Measurements from ENCODE around the gene FGF11. TPM values are rescaled to one million over a fixed set of nuclear protein-coding genes. Genes with fewer than 3 reads are reported as not detected.

Gene FGF11
- total and polyA plus RNA-seq, 2 of the 13 experiments (the other 11 are each of a cell fraction or from before 2014, with no cell fraction given), result 0.20 to 7.6 TPM

- TF ChIP-seq, protein P1, sequence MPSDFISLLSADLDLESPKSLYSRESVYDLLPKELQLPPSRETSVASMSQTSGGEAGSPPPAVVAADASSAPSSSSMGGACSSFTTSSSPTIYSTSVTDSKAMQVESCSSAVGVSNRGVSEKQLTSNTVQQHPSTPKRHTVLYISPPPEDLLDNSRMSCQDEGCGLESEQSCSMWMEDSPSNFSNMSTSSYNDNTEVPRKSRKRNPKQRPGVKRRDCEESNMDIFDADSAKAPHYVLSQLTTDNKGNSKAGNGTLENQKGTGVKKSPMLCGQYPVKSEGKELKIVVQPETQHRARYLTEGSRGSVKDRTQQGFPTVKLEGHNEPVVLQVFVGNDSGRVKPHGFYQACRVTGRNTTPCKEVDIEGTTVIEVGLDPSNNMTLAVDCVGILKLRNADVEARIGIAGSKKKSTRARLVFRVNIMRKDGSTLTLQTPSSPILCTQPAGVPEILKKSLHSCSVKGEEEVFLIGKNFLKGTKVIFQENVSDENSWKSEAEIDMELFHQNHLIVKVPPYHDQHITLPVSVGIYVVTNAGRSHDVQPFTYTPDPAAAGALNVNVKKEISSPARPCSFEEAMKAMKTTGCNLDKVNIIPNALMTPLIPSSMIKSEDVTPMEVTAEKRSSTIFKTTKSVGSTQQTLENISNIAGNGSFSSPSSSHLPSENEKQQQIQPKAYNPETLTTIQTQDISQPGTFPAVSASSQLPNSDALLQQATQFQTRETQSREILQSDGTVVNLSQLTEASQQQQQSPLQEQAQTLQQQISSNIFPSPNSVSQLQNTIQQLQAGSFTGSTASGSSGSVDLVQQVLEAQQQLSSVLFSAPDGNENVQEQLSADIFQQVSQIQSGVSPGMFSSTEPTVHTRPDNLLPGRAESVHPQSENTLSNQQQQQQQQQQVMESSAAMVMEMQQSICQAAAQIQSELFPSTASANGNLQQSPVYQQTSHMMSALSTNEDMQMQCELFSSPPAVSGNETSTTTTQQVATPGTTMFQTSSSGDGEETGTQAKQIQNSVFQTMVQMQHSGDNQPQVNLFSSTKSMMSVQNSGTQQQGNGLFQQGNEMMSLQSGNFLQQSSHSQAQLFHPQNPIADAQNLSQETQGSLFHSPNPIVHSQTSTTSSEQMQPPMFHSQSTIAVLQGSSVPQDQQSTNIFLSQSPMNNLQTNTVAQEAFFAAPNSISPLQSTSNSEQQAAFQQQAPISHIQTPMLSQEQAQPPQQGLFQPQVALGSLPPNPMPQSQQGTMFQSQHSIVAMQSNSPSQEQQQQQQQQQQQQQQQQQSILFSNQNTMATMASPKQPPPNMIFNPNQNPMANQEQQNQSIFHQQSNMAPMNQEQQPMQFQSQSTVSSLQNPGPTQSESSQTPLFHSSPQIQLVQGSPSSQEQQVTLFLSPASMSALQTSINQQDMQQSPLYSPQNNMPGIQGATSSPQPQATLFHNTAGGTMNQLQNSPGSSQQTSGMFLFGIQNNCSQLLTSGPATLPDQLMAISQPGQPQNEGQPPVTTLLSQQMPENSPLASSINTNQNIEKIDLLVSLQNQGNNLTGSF (CRISPR knock-in tag; IDR thresholded peaks at IDR 0.05), result peak; percentile 92; the same call in 1 of the 2 replicates
- no peak for TF ChIP-seq ZNF839 (CRISPR knock-in tag; IDR thresholded peaks at IDR 0.05; ENCODE audit: borderline replicate concordance)
- TF ChIP-seq ZNF790 (CRISPR knock-in tag; IDR thresholded peaks at IDR 0.05; ENCODE audit: borderline replicate concordance), result 0 out of 2 replicates have a peak, but pooled peaks have one; percentile 29
- TF ChIP-seq, protein P2, sequence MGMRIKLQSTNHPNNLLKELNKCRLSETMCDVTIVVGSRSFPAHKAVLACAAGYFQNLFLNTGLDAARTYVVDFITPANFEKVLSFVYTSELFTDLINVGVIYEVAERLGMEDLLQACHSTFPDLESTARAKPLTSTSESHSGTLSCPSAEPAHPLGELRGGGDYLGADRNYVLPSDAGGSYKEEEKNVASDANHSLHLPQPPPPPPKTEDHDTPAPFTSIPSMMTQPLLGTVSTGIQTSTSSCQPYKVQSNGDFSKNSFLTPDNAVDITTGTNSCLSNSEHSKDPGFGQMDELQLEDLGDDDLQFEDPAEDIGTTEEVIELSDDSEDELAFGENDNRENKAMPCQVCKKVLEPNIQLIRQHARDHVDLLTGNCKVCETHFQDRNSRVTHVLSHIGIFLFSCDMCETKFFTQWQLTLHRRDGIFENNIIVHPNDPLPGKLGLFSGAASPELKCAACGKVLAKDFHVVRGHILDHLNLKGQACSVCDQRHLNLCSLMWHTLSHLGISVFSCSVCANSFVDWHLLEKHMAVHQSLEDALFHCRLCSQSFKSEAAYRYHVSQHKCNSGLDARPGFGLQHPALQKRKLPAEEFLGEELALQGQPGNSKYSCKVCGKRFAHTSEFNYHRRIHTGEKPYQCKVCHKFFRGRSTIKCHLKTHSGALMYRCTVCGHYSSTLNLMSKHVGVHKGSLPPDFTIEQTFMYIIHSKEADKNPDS (CRISPR knock-in tag; IDR thresholded peaks at IDR 0.05), result no peak
- peak; percentile 77 for TF ChIP-seq ZNF607 (CRISPR knock-in tag; IDR thresholded peaks at IDR 0.05; ENCODE audit: borderline replicate concordance)
- TF ChIP-seq KDM4B (CRISPR knock-in tag; IDR thresholded peaks at IDR 0.05), result peak; percentile 59; the same call in 1 of the 2 replicates
- TF ChIP-seq PAXIP1 (CRISPR knock-in tag; conservative IDR thresholded peaks at IDR 0.05), result peak; percentile 91
- TF ChIP-seq RBM39 (IDR thresholded peaks at IDR 0.05; ENCODE audit: low read depth, low read length, poor library complexity, severe bottlenecking), result peak; percentile 97
- TF ChIP-seq, protein P3, sequence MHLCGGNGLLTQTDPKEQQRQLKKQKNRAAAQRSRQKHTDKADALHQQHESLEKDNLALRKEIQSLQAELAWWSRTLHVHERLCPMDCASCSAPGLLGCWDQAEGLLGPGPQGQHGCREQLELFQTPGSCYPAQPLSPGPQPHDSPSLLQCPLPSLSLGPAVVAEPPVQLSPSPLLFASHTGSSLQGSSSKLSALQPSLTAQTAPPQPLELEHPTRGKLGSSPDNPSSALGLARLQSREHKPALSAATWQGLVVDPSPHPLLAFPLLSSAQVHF (CRISPR knock-in tag; IDR thresholded peaks at IDR 0.05), result 0 out of 2 replicates have a peak, but pooled peaks have one; percentile 82
- peak; percentile 84 for TF ChIP-seq ZFX (CRISPR knock-in tag; IDR thresholded peaks at IDR 0.05; ENCODE audit: low read depth)
- no peak for TF ChIP-seq CENPX (CRISPR knock-in tag; IDR thresholded peaks at IDR 0.05)
- peak; percentile 69; the same call in 1 of the 2 replicates for TF ChIP-seq ZNF768 (CRISPR knock-in tag; IDR thresholded peaks at IDR 0.05)
- no peak for TF ChIP-seq RBAK (CRISPR knock-in tag; IDR thresholded peaks at IDR 0.05)
- TF ChIP-seq ZSCAN30 (CRISPR knock-in tag; IDR thresholded peaks at IDR 0.05), result peak; percentile 84; the same call in 1 of the 2 replicates
- peak; percentile 20 for TF ChIP-seq MXD4 (CRISPR knock-in tag; IDR thresholded peaks at IDR 0.05)
- TF ChIP-seq ZNF580 (CRISPR knock-in tag; IDR thresholded peaks at IDR 0.05; ENCODE audit: borderline replicate concordance, low read depth), result peak; percentile 83
These were observed 45.0 kb downstream of the FGF11 start, which contains the start of gene POLR2A (continued) for GRCh38 chr17:7484067-7484918.

Data from HepG2 (cell line).